NCI-H2227 treated with DMSO at 0.1 percent for 48 hours (cell line): ENCODE results near the gene OSBPL5.

ENCODE experiments used
- DNase-seq: peaks from one replicate; lab custom pipeline; 2025; lab: John Stamatoyannopoulos, UW

OSBPL5 gene

DNA sequence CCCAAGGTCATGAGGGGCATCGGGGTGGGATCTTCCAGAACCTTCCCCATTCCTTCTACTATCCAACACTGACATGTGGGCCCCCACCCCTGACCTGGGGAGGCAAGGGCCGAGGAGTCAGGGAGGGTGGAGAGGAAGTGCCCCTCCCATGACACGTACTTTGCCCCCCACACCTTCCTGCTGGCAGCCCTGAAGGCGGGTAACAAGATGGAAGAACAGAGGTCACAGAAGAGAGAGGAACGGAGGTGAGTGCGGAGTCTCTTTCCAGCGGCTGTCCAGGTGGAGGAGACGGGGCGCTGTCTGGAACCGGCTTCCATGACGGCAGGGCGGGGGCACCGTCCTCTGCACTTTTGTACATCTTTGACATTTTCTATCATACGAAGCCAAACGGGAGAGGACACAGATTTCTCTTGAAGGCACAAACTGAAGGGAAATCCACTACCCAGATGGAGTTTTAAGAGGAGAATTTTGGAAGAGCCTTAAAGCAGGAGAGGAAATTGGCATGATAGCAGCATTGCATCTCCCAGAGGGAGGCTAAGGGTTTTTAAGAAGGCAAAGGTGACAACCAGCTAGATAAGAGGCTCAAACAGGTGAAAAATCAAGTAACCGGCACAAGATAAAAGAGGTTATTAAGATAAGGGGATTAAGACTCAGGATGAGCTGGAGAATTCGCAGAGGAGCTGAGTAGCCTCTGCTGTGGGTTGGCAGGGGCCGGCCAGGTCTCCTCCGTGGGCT is 16.7 kb downstream of the OSBPL5 start:
- DNase-seq: no peak

DNA sequence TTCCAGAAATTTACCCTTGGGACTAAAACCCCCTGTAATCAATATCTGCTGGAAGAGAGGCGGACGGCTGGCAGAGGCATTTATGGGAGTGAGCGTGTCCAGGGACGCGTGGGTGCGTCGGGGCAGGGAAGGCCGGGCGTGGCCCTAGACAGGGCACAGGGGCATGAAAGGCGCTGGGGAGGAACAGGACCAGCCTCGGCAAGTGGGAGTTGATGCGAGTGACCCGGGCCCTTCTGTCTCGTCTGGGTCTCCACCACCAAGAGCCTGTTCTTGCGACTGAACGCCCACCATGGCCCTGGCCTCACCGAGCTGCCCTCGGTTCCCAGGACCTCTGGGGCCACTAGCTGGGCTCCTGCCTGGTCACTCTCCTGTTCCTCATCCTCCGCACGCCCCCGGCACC is 17.5 kb downstream of the OSBPL5 start:
- DNase-seq: no peak

DNA sequence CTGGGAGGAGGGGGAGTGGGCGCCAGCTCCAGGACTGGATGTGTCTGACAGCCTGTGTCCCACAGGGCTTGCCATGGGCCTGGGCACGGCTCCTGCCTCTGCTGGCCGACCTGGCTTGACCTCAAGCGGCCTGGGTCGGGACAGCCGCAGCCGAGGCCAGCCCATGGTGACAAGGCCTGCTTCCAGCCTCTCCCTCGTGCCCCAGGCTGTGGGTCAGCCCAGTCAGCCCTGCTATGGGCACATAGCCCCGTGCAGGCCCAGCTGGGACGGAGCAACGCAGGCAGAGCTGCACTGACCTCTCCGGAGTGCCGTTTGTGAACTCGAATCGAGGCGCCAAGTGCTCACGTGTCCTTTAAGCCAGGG is 17.9 kb downstream of the OSBPL5 start:
- no peak for DNase-seq

DNA sequence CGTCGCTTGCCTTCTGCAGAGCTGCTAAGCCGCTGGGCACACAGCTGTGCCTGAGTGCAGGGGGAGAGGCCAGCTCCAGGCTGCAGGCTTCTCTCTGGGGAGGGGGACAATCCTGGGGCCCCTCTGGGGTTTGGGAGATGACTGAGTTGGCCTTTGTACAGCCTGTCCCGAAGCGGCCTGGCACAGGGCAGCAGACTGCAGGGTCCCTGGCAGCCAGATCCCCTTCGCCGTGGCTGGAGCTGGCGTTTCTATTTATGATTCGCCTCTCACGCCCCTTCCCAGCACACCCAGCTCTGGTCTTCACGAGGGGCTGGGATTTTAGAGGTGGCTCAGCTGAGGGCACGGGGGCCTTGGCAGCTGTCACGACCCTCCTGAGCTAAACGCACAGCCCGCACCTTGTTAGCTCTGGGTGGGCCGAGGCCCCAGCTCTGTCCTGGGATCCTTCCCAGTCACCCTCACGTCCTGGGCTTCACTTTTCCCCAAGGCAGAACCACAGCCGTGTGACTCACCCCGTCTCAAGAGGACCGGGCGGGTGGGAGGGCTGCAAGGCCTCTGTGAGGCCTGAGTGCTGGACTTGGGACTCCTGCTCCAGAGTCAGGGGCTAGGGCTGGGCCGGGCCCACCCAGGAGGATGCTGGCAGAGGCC is 18.4 kb downstream of the OSBPL5 start:
- DNase-seq: no peak

DNA sequence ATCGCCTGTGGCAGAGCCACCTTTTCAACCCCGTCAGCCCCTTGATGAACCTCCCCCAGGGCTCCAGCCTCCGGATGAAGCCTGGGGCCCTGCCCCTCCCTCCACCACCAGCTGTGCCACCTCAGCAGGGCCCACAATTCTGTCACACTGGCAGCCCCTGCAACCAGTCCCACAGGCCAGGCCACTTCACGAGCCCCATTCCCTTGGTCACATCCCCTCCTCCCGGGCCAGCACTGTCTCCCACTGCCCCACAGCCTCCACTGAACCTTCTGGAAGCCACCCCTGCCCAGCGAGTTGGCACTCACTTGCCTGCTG is 19.9 kb downstream of the OSBPL5 start:
- no peak for DNase-seq

DNA sequence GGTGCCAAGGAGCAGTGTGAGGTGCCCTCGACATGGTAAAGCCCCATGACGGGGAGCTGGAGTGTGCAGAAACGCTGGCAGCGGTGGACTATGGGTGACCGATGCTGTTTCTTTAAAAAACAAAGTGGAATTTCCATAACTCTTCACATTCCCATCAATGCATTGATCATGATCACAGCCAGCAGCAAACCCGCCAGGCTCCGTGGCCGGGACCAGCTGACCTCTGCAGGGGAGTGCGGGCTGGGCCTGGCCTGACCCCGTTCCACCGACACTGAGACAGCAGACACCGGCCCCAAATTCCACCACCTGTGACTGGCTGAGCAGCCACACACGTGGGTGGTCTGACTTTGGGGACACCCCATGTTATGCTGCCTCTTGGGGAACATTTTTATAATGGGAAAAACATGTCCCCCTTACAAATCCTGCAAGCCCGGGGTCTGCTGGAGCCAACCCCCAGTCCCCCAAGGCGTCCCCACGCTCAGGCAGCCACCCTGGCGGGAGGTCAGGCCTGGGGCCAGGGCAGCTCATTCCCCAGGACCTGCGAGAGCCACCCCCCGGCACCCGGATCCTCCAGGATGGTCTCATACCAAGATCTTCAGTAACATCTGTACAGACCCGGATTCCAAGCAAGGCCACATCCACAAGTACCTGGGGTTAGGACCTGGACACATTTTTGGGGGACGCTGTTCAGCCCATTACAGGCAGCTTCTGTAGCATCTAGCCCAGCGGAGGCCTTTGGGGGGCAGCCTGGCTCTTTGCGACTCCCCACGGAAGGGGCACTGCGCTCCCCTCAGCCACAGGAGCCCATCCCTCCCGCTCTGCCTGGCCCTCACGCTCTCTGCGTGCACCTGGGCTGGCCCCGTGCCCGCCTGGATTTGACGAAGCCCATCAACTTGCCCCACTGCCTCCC is 20.6 kb downstream of the OSBPL5 start:
- DNase-seq: no peak

DNA sequence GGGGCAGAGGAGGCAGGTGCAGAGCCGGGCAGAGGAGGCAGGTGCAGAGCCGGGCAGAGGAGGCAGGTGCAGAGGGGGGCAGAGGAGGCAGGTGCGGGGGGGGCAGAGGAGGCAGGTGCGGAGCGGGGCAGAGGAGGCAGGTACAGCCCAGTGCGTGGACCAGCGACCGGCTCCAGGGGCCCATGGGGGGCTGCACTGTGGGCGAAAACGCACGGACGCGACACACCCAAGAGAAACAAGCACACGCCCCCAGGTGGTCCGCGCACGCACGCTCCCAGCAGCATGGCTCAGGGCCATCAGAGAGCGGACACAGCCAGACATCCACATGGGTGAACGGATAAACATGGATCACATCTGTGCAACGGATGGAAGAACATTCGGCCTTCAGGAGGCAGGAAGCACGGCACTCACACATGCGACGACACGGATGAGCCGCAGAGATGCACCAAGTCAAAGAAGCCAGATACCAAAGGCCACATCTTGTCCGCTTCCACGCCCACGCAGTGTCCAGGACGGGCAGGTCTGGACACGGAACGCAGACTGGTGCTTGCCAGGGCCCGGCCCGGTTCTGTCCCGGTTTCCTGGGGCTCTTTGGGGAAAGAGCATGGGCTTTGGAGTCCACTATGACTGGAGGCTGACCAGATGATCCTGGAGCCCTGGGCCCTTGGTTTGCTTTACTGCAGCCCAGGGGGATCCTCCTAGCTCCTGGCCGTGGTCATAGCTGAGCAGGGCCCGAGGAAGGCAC is 21.8 kb downstream of the OSBPL5 start:
- no peak for DNase-seq

DNA sequence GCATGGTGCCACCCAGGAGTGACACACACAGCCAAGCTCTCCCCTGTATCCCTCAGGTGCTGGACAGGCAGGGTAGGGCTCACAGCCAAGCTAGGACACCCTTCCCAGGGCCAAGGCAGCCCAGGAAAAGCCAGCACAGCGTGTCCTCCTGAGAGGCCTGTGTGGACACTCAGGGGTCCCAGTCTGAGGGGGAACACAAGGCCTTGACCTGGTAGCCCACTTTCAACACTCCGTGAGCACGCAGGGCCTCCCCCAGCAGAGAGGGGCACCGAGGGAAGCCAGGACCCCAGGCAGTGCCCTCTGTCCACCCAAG is 24.9 kb downstream of the OSBPL5 start:
- DNase-seq: no peak

DNA sequence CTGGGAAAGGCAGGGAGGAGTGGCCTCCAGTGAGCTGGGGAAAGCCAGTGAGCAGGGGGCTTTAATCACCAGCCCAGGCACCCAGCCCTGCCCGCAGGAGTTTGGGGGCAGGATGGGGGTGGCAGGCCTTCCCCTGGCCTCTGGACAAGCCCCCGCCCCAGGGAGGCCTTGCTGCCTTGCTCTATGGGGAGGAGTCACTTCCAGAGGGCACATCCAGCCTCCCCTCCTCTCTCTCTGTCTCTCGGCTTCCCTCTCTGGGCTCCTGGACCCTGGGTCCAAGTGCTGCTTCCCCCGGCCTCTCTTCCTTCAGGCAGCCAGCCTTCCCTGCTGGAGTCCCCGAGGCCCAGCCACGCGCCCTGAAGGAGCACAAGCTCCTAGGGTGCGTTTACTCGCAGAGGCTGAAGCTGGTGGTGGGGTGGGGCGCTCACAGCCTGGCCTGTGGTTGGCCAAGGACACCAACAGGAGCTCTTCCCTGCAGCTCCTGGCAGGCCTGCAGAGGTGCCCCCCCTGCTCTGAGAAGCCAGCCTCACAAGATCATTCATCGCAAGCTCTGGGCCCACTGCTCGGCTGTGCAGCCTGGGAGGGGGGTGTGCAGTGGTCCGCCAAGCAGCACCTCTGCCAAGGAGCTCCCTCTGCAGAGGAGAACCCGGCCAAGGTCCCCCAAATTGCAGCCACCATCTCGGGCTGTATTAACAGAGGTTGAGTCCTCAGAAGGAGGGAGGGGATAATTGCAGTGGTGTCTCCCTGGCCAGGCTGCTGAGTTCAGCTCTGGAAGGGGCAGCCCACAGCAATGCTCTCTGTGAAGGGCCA is 25.4 kb downstream of the OSBPL5 start:
- no peak for DNase-seq

DNA sequence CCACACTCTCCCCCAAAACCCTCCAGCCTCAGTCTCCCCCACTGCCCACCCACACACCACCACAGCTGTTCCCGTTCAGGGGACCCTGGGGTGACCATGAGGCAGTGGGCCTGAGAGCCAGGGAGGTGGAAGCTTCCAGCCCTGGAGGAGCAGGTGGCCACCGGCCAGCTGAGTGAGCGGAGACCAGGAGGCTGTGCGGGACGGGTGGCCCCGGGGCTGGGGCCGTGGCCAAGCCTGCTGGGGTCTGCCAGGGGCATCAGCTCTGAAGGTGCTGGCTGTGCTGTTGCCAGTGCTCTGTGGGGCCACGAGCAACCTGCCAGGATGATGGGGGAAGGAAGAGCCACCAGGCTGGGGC is 26.0 kb downstream of the OSBPL5 start:
- no peak for DNase-seq

DNA sequence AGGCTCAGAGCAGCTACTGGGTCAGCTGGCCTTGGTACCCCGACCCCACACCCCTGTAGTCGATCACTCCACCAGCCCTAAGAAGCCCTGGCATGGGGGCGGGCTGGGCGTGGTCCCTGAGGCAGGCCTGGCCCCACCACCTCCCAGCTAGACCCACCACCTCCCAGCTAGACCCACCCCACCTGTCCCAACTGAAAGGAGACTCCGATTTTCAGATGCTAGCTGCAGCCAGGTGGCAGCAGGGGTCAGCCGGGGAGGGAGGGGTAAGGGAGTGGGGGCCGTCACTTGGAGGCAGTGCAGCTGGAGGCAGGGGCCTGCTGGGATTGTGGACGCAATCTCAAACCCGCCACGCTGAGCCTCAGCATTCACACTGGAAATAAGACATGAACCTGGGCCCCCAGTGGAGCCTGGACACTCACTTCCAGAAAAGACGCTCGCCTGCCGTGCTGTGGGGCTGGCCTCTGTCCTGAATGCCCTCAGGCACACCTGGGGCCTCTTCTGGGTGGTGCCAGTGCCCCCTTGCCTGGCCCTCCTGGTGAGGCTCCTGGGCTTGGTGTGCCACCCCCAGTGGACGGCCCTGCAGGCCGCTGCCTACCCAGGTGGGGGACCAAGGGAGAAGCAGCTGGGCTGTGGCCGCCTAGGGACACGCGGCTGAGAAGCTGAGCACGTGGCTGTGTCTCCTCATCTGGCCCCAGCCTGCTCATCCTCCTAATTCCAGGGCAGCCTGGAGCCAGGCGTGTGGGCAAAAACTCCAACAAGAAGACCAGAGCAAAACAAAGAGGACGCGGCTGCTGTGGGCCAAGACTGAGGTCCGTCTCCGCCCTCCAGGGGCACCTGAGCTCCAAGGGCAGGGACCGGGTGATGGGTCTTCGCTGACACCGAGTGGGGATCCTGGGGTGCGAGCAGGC is 26.7 kb downstream of the OSBPL5 start:
- no peak for DNase-seq

DNA sequence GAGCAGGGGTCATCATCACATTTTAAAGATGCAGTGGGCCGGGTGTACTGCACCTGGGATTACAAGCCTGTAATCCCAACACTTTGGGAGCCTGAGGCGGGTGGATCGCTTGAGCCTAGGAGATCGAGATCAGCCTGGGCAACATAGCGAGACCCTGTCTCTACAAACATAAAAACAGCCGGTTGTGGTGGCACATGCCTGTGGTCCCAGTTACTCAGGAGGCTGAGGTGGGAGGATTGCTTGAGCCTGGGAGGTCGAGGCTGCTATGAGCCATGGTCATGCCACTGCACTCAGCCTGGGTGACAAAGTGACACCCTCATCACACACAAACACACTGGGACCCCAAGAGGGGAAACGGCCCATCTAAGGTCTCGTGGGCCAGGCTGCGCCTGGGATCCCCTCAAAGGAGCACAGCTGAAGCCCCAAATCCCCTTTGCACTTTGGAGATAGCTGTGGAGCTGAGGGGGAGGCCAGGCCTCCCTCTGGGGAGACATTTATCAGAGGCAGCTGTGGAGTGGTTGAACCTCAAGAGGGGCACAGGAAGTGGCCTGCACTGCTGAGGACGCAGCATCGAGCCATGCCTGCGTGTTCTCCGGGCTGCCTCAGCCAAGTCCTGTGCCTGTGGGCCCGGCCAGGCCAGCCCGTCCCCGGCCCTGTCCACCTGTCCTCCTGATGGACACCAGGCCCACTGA is 27.5 kb downstream of the OSBPL5 start:
- no peak for DNase-seq

DNA sequence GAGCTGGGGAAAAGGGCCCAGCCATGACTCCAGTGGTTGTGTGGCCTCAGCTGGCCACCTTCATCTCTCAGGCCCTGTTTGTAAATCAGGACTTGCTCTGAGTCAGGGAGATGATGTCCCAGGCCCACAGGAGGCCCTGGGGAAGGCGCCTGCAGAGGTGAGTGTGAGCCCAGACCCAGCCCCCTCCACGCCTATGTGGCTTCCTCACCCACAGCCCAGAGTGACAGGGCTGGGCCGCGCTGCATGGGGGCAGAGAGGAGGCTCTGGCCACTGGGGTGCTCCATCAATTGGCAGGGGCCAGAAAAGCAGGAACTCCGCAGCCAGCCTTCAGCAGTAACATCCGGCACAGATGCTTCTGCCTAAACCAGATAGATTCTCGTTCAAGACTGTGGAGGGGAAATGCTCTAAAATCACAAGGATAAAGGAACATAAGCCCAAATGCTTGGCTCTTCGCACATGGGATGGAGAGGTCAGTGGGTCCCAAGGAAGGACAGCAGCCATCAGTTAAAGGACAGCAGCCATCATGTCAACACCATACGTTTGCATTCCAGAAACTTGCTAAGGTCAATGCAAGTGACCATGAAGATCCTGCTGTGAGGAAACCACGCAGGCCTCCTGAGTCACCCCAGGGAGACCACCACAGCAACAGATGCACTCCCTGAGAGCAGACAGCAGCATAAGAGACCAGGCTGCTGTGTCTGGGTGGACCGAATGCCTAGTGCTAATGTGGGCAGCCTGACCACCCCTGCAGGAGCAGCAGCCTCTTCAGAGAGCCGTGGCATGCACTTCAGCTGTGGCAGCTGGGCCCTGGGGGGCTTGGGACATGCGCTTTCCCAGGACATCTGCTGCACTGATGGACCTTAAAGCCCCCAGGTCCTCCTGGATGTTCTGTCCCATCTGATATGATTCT is 28.3 kb downstream of the OSBPL5 start:
- no peak for DNase-seq

DNA sequence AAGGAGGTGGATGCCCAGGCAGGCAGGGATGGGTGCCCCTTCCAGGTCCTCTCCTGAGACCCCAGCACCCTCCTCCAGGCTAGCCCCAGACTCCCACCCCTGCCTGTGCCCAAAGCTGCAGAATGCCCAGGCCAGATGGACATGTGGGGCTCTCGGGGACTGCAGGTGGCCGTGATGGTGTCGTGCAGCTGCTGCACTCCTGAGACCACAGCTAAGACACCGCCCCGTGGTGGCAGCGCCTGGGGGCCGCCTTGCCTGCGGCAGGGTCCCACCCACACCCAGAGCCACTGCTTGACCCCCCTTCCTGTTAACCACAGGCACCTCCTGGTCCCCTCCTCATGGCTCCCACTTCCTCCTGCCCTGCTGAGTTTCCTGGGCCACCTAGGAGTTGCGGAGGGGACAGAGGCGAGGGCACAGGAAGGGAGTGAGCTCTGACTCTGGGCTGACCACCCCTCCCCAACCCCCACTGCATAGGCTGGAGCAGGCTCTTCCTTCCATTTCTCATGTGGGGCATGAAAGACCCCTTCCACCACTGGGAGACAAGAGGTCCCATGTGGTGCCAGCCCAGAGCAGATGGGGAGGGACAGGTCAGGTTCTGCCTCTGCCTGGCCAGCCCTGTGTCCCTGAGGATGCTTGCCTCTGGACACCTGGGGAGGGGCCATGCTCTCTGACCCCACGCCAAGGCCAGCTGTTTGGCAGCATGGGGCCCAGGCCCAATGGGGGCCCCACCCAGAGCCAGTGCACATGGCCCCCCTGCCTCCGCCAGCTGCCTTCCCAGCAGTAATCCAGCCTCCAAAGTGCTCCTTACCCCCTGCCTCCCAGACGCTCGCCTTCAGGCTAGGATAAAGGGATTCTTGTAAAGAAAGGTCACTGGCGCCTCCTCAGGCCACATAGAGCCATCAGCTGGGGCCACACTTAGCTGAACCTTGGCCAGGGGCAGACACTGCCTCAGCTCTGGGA is 29.3 kb downstream of the OSBPL5 start:
- no peak for DNase-seq

DNA sequence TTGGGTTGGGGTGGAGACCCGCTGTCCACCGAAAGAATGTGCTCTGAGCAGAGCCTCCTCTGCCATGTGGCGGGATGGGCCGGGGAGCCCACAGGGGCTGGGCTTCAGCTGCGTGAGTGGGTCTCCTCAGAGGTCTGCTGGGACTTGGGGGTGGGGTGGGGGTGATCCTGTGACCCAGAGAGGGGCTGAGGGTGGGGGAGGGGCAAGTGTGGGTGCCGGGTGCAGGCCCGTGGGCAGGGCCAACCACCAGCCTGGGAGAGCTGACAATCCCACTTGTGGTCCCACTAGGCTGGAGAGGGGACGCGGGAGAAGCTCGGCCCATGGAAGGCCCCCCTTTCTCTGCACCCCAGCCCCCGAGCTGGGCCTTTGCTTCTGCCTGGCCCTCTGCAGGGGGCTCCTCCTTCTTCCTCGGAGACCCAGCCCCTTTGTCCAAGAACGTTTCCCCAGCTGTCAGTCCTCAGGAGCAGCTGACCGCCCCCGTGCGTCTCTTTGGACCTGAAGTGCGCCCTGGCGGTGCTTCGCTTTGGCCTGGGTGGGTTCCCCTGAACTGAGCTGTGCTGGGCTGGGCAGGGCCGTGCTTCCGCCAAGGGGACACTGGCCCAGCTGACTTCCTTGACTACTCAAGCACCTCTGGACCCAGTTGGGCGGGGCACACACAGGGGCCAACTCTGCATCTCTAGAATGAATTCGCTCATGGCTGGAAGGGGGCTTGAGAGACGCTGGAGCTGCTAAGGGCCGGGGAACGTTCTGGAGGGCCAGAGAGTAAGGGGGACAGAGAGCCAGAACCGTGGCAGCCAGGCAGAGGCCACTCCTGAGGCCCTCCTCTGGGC is 30.2 kb downstream of the OSBPL5 start:
- no peak for DNase-seq

DNA sequence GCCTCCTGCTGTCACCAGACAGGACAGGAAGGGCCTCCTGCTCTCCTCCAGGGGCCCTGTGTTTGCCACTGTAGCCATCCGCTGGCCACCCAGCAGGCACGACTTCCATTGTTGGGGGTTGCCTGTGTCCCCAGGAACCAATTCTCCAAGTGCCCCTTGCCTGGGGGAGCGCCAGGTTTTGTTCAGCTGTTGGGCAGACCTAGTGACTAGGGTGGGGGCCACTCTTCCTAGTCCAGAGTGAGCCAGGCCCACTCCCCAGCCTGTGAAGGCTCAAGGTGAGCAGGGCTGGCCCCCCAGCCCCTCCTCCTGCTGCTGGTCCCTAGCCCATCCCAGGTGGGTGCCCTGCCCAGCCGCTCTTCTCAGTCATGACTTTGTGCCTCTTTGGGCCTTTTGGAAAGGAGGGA is 30.9 kb downstream of the OSBPL5 start:
- no peak for DNase-seq
